ENCODE measurements around the gene RUNX2. TPM values are rescaled to one million over a fixed set of nuclear protein-coding genes. Genes with fewer than 3 reads are reported as not detected.

Gene RUNX2
- total and polyA plus RNA-seq, 4 donors: 0.09 to 1.5 (median 0.75) TPM

DNA sequence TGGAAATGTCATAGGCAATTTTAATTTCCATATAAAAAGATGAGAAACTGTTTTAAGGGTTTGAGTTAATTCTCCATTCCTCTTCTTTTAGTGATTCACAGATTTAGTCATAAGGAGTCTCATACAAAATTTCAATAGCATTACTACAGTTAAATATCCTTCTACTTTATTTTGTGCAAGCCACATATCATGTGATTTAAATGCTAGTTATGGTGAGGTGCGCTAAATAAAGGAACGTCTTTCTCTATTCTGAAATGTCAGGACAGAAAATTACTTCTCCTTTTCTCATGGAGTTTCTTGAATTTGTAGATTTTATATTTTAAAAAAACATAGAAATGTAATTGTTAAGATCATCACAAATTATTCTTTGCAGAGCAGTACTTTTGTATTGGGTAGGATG is 99.6 kb downstream of the RUNX2 start (continued):
- TF ChIP-seq NR2F2 (IDR thresholded peaks at IDR 0.05): no peak

DNA sequence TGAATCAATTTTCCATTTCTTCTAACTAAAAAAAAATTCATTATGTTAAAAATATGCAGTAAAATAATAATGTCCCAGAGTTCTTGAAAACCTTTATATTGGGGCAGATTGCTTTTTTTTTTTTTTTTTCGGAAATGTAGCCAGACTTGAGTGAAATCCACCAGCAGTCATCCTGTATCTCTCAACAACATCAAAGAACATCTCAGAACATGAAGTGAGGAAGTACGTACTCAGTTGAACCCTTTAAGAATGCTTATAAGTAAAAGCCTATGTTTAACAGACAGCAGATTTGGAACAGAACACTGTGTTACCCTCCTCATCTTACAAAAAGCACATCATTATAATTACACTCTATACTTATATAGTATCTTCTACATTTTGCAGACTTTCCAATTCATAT is 100.6 kb downstream of the RUNX2 start:
- no peaks in the 10 kb centered on the region for H3K9me3 ChIP-seq (ENCODE audit: control insufficient read depth in 4 of 4, low read length in 3 of 4)
- peaks cover 0 to 3% (median under 1%) of the 10 kb centered on the region in 4 donors for H3K4me1 ChIP-seq (ENCODE audit: control insufficient read depth in 4 of 4, insufficient read depth in 4 of 4, low read length in 3 of 4)
- no peak overlapping the region for H3K4me3 ChIP-seq (ENCODE audit: low read depth in 1 of 3, low read length in 3 of 3)
- no peak for DNase-seq (ENCODE audit: low spot score)
- no peaks in the 10 kb centered on the region for H3K36me3 ChIP-seq (ENCODE audit: control insufficient read depth in 4 of 4, insufficient read depth in 3 of 4, low read depth in 1 of 4, low read length in 3 of 4)
- no peak overlapping the region for H3K27ac ChIP-seq (ENCODE audit: low read depth in 1 of 2, low read length in 2 of 2)
- H3K27me3 ChIP-seq (ENCODE audit: control insufficient read depth in 4 of 4, insufficient read depth in 4 of 4, low read length in 3 of 4): no peaks in the 10 kb centered on the region
- 79% methylated on average over 2 of the region's 2 CpGs for WGBS
- no peak overlapping the region for H3K9ac ChIP-seq (ENCODE audit: low read depth in 1 of 2, low read length in 2 of 2)
- TF ChIP-seq ATF3 (IDR thresholded peaks at IDR 0.05): no peak
- no peak for TF ChIP-seq RAD21 (IDR thresholded peaks at IDR 0.05)
- TF ChIP-seq FOXA2 (IDR thresholded peaks at IDR 0.05): no peak
- TF ChIP-seq NR2F2 (IDR thresholded peaks at IDR 0.05): no peak
- no peak for TF ChIP-seq YY1 (IDR thresholded peaks at IDR 0.05)
- no peak for TF ChIP-seq HNF4G (IDR thresholded peaks at IDR 0.05)
- TF ChIP-seq MAX (IDR thresholded peaks at IDR 0.05): no peak
- TF ChIP-seq GABPA (IDR thresholded peaks at IDR 0.05 in 1 of 2, conservative IDR thresholded peaks at IDR 0.05 in 1 of 2): no peak
- no peak for TF ChIP-seq FOXA1 (IDR thresholded peaks at IDR 0.05)
- TF ChIP-seq EGR1 (IDR thresholded peaks at IDR 0.05; ENCODE audit: low read depth in 2 of 2): no peak
- no peak for TF ChIP-seq JUND (IDR thresholded peaks at IDR 0.05)
- no peak for TF ChIP-seq RXRA (IDR thresholded peaks at IDR 0.05)
- no peak for TF ChIP-seq SP1 (IDR thresholded peaks at IDR 0.05)
- TF ChIP-seq TAF1 (conservative IDR thresholded peaks at IDR 0.05): no peak
- TF ChIP-seq HNF4A (conservative IDR thresholded peaks at IDR 0.05): no peak
- no peak for TF ChIP-seq REST (IDR thresholded peaks at IDR 0.05)
- TF ChIP-seq, protein P1, sequence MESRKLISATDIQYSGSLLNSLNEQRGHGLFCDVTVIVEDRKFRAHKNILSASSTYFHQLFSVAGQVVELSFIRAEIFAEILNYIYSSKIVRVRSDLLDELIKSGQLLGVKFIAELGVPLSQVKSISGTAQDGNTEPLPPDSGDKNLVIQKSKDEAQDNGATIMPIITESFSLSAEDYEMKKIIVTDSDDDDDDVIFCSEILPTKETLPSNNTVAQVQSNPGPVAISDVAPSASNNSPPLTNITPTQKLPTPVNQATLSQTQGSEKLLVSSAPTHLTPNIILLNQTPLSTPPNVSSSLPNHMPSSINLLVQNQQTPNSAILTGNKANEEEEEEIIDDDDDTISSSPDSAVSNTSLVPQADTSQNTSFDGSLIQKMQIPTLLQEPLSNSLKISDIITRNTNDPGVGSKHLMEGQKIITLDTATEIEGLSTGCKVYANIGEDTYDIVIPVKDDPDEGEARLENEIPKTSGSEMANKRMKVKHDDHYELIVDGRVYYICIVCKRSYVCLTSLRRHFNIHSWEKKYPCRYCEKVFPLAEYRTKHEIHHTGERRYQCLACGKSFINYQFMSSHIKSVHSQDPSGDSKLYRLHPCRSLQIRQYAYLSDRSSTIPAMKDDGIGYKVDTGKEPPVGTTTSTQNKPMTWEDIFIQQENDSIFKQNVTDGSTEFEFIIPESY (IDR thresholded peaks at IDR 0.05): no peak
- no peak for TF ChIP-seq CTCF (IDR thresholded peaks at IDR 0.05; ENCODE audit: low read depth, low read length, missing input control)

Measured in liver (tissue), 9 donors.